UCSD-AML1 (cell line): ENCODE measurements around the gene SCLY.

ENCODE experiments used
- DNase-seq: peaks from one replicate; lab custom pipeline; 2025; ENCODE audit not compliant: unreplicated experiment; lab: John Stamatoyannopoulos, UW

SCLY gene

DNA sequence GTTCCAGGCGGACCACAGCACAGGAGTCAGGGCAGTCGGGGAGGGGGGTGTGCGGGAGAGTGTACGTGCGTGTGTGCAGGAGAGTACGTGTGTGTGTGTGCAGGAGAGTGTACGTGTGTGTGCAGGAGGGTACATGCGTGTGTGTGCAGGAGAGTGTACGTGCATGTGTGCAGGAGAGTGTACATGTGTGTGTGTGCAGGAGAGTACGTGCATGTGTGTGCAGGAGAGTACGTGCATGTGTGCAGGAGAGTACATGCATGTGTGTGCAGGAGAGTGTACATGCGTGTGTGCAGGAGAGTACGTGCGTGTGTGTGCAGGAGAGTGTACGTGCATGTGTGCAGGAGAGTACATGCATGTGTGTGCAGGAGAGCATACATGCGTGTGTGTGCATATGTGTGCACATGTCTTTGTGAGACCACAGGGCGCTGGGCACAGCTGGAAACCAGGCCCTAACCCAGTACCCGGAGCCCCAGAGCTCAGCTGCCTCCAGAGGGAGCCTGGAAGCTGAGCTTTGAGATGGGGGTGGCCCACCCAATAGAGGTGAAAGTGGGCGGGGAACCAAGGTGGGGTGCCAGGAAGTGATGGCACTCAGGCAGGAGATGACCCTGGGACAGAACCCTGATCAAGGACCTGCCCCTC is 63.8 kb downstream of the SCLY start:
- DNase-seq: no peak

GRCh38 chr2:238125127-238125885 is 64.5 kb downstream of the SCLY start:
- no peak for DNase-seq

GRCh38 chr2:238126338-238126737 is 65.5 kb downstream of the SCLY start:
- no peak for DNase-seq

DNA sequence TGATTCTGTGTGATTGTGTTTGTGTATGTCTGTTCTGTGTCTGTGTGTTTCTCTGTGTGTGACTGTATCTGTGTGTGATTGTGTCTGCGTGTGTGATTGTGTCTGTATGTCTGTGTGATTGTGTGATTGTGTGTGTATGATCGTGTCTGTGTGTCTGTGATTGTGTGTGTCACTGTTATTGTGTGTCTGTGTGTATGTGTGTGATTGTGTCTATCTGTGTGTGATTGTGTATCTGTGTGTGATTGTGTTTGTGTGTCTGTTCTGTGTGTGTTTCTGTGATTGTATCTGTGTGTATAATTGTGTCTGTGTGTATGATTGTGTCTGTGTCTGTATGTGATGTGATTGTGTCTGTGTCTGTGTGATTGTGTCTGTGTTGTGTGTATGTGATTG is 66.0 kb downstream of the SCLY start:
- DNase-seq: no peak

GRCh38 chr2:238127165-238128060 is 66.6 kb downstream of the SCLY start:
- DNase-seq: no peak

- no peak for DNase-seq
Observed at GRCh38 chr2:238128061-238128440, 67.2 kb downstream of the SCLY start.

GRCh38 chr2:238128534-238129001 is 67.8 kb downstream of the SCLY start:
- DNase-seq: no peak

DNA sequence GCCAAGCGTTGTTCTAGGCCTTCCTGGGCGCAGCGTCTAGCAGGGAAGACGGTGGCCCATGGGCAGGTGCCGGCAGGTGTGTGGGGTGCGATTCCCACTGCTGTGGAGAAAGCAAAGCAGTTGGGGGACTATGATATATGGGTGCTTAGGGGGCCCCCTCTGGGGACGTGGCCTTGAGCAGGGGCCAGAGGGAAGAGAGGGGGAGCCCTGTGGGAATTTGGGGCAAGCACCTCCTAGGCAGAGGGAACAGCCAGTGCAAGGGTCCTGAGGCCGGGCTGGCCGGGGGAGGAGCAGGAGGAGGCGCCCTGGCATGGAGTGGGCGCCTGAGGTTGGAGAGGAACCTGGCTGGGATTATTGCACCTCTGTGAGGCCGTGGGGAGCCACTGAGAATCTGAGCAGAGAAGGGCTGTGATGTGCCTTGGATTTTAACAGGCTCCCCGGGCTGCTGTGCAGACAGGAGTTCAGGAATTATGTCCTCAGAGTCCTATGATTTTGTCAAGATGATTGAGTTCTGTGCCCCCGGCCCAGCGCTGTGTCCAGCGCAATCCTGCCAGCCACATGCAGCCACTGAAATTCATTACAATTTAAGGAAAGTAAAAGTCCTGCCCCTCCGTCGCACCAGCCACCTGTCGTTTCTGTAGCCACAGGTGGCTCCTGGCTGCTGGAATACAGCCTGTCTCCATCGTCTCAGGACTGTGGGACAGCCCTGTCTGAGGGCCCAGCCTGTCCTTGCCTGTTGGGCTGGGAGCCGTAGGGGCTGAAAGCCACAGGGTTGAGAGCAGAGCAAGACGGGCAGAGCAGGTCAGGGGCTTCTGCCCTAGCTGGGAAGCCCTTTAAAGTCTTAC is 68.6 kb downstream of the SCLY start:
- no peak for DNase-seq

GRCh38 chr2:238130111-238130695 is 69.4 kb downstream of the SCLY start:
- DNase-seq: no peak

- no peak for DNase-seq
Observed at GRCh38 chr2:238130696-238131628, 70.2 kb downstream of the SCLY start.

GRCh38 chr2:238131761-238132462 is 71.1 kb downstream of the SCLY start:
- DNase-seq: no peak

- no peak for DNase-seq
Observed at GRCh38 chr2:238132463-238133450, 72.0 kb downstream of the SCLY start.

DNA sequence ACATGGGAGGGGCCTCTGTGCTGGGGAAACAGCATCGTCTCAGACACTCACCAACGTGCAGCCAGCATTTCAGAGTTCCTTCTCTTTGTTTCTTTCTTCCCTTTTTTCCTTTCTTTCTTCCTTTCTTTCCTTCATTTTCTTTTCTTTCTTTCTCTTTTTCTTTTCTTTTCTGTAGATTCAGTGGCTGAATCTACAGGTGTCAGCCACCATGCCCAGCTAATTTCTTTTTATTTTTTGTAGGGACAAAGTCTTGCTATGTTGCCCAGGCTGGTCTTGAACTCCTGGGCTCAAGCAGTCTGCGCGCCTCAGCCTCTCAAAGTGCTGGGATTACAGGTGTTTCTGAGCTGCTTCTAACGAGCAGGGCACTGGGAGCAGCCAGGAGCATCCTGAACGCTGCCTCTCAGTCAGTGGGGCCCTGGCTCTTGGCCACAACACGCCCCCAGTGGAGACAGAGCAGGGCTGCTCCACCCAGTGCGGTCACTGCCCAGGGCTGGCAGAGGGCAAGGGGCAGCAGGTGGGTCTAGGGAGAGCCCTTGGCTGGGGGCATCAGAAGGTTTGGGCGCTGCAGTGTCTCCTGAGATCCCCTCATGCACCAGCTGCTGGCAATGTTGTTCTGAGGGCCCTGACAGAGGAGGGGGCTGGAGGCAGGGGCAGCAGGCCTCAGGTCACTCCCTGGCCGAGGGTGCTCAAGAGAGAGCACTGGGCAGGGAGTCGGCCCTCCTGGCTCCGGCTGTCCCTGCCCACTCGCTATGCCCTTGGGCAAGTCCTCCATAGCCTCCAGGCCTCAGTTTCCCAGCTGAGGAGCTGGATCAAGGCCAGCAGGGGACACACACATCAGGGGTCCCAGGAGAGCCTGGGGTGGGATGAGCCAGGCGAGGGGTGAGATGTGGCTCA is 72.9 kb downstream of the SCLY start:
- no peak for DNase-seq

DNA sequence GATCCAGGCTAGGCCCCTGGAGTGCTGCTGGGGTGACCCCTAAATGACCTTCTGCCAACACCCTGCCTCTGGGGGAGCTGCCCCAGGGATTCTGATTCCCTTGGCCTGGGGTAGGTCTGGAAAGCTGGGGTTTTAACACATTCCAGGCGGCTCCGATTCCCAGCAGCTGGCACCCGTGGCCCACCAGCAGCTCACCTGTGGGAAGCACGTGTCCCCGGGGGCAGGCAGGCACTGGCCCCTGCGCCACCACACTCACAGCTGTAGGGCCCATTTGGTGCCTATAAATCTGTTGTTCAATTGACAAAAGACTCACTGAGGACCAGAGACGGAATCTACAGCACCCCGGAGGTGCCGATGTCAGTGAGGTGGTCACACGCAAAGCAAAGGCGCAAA is 73.6 kb downstream of the SCLY start:
- DNase-seq: no peak

DNA sequence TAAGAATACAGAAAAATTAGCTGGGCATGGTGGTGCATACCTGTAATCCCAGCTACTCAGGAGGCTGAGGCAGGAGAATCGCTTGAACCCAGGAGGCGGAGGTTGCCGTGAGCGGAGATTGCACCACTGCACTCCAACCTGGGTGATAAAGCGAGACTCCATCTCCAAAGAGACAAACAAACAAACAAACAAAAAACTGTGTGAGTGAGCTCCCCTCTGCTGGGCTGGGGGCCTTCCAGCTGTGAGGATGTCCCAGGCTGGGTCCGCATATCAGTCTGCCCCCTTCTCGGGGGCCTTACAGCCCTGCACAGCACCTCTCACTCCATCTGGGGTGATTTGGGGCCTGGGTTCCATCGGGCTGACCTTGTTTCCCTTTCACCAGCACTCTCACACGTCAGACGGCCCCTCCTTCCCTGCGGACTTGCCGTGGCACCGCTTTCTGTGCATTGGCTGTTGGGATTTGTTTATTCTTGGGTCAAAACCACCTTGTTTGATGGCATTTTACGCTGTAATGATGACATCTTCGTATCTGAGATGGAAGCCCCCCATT is 74.9 kb downstream of the SCLY start:
- no peak for DNase-seq

DNA sequence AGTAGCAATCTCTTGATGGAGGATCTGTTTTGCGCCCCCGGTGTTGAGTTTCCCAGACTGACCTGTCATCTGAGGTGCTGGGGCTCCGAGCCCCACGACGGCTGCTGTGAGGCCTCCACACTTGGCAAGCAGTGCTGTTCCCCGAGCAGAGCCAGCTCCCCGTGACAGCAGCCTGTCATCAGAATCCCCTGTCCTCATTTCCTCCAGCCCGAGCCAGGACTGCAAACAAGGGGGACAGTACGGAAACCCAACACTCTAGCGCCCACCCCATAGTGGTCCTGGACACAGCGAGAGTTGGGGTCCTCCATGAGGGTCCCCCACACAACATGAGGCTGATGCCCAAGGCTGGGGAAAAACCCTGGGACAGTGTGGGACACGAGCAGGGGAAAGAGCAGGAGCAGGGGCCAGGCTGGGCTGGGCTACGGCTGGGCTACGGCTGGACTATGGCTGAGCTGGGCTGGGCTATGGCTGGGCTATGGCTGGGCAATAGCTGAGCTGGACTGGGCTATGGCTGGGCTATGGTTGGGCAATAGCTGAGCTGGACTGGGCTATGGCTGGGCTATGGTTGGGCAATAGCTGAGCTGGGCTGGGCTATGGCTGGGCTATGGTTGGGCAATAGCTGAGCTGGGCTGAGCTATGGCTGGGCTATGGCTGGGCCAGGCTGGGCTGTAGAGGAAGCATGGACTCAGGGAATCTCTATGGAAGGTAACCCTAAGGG is 76.2 kb downstream of the SCLY start:
- no peak for DNase-seq
